Measurements from ENCODE around the gene TYROBP. TPM values are rescaled to one million over a fixed set of nuclear protein-coding genes. Genes with fewer than 3 reads are reported as not detected.
"Not testable (repeated sequence)": the region's sequence is repeated elsewhere in the genome, so short reads cannot be mapped to it uniquely, and the experiment has no call there.

Gene TYROBP
- total RNA-seq, 1 donor from 2014 or later = not detected

GRCh38 chr19:35911173-35911572 is 3.1 kb upstream of the TYROBP start:
- Mint-ChIP-seq H3K9me3 (ENCODE audit: unreplicated experiment) (no peaks in the 10 kb centered on the region), H3K27ac (ENCODE audit: unreplicated experiment) (no peak overlapping the region), H3K4me3 (ENCODE audit: unreplicated experiment) (no peak overlapping the region), H3K27me3 (ENCODE audit: unreplicated experiment) (peaks cover 3% of the 10 kb centered on the region), H3K4me1 (ENCODE audit: unreplicated experiment) (peaks cover 2% of the 10 kb centered on the region), H3K36me3 (ENCODE audit: low read depth, unreplicated experiment) (no peaks in the 10 kb centered on the region)
- DNase-seq (ENCODE audit: low spot score) = no peak
- no peak for TF ChIP-seq CTCF (IDR thresholded peaks at IDR 0.05; ENCODE audit: unreplicated experiment)

- not testable (repeated sequence) for H3K4me3 Mint-ChIP-seq (ENCODE audit: unreplicated experiment); H3K27me3 Mint-ChIP-seq (ENCODE audit: unreplicated experiment); H3K36me3 Mint-ChIP-seq (ENCODE audit: low read depth, unreplicated experiment); H3K4me1 Mint-ChIP-seq (ENCODE audit: unreplicated experiment); H3K9me3 Mint-ChIP-seq (ENCODE audit: unreplicated experiment); DNase-seq (ENCODE audit: low spot score); H3K27ac Mint-ChIP-seq (ENCODE audit: unreplicated experiment)
These were observed 2.3 kb upstream of the TYROBP start for GRCh38 chr19:35910355-35910754.

DNA sequence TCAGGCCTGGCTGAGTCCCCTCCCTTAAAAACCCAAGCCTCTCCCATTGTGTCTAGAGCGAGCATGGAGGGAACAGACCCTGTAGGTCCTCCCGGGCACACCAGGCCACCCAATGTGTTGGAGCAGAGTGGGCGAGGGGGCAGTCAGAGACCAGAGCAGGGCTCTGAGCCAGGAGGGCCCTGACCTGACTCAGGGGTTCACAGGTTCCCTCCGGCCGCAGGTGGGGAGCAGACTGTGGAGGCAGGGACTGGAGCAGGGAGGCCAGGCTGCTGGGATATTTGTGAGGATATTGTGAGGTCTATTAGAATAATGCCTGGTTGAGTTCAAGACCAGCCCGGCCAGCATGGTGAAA is 1.6 kb upstream of the TYROBP start:
- no peak for TF ChIP-seq CTCF (IDR thresholded peaks at IDR 0.05; ENCODE audit: unreplicated experiment)
- no peak overlapping the region for H3K4me3 Mint-ChIP-seq (ENCODE audit: unreplicated experiment)
- H3K27ac Mint-ChIP-seq (ENCODE audit: unreplicated experiment) = no peak overlapping the region
- peaks cover 4% of the 10 kb centered on the region for H3K27me3 Mint-ChIP-seq (ENCODE audit: unreplicated experiment)
- H3K36me3 Mint-ChIP-seq (ENCODE audit: low read depth, unreplicated experiment) = no peaks in the 10 kb centered on the region
- DNase-seq (ENCODE audit: low spot score) = no peak
- peaks cover 2% of the 10 kb centered on the region for H3K4me1 Mint-ChIP-seq (ENCODE audit: unreplicated experiment)
- no peaks in the 10 kb centered on the region for H3K9me3 Mint-ChIP-seq (ENCODE audit: unreplicated experiment)

- no peak for TF ChIP-seq CTCF (IDR thresholded peaks at IDR 0.05; ENCODE audit: unreplicated experiment)
- H3K9me3 Mint-ChIP-seq (ENCODE audit: unreplicated experiment) = no peaks in the 10 kb centered on the region
- H3K27me3 Mint-ChIP-seq (ENCODE audit: unreplicated experiment) = peaks cover 7% of the 10 kb centered on the region
- H3K4me3 Mint-ChIP-seq (ENCODE audit: unreplicated experiment) = no peak overlapping the region
- DNase-seq (ENCODE audit: low spot score) = no peak
- H3K4me1 Mint-ChIP-seq (ENCODE audit: unreplicated experiment) = peaks cover 2% of the 10 kb centered on the region
- H3K36me3 Mint-ChIP-seq (ENCODE audit: low read depth, unreplicated experiment) = no peaks in the 10 kb centered on the region
- no peak overlapping the region for H3K27ac Mint-ChIP-seq (ENCODE audit: unreplicated experiment)
These were observed 1.0 kb upstream of the TYROBP start for GRCh38 chr19:35908973-35909683.

- Mint-ChIP-seq H3K36me3 (ENCODE audit: low read depth, unreplicated experiment) (no peaks in the 10 kb centered on the region), H3K4me1 (ENCODE audit: unreplicated experiment) (peaks cover 15% of the 10 kb centered on the region), H3K9me3 (ENCODE audit: unreplicated experiment) (no peaks in the 10 kb centered on the region), H3K4me3 (ENCODE audit: unreplicated experiment) (no peak overlapping the region), H3K27me3 (ENCODE audit: unreplicated experiment) (peaks cover 11% of the 10 kb centered on the region), H3K27ac (ENCODE audit: unreplicated experiment) (no peak overlapping the region)
- no peak for TF ChIP-seq CTCF (IDR thresholded peaks at IDR 0.05; ENCODE audit: unreplicated experiment)
- no peak for DNase-seq (ENCODE audit: low spot score)
These were observed 734 bp downstream of the TYROBP start for GRCh38 chr19:35907377-35907745.
